ENCODE measurements around the gene POGZ.

The POGZ gene

DNA sequence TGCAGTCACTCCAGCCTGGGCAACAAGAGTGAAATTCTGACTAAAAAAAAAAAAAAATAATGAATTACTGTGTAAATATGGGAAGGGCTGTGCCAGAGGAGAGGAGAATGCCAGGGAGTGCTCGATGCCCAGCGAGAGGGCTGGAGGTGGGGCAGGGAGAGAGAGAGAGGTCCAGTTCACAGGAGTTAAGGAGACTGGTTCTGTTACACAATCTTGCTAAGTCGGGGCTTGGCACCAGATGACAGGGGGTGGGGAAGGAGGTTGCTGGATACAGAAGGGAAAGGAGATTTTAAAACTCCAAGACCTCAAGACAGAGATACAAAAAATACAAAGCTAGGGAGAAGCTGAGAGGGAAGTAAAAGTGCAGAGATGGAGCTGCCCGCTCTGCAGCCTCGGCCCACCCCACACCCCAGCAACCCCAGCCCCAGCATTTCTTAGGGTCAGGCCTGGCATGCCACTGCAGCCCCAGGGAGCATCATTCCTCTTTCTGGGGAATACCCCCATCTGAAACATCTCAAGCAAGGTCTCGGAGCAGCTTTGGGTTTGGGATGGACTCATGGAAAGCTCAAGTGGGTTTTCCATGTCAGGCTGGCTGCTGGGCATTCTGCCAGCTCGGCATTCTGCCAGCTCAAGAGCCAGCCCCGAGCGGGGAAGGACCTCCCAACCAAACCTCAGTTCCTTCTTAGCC lies 87.8 kb downstream of the POGZ start:
- DNase-seq (ENCODE audit: low read depth): no peak

DNA sequence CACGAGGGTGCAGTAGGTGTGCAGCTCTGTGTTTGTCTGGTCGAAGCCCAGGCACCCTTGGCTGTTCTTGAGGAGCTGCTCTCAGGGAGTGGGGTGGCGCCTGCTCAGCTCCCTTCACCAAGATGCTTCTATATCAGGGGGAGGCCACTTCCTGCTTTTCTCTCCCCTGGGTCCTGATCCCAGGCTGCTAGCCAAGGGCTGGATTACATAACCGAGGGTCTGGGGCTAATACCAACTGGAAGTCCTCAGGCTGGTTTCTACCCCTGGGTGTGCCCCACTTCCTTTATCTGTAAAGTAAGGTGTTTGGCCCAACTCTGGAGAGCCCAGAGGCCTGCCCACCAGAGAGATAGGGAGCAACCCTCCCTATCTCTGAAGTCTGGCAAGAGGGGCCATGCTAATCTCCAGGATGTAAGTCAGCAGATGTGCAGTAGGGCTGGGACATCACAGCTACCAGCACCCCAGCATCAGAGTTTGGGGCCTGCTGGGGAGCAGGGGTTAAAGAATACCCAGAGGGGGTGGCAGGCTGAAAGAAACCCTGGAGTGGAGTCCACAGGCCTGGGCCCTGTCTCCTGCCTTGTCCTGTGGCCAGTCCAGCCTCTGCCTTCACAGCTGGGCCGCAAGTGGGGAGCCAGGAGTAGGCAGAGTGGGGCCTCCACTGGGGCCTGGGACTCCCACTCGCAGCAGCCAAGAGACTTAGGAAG lies 88.9 kb downstream of the POGZ start:
- DNase-seq (ENCODE audit: low read depth): no peak

DNA sequence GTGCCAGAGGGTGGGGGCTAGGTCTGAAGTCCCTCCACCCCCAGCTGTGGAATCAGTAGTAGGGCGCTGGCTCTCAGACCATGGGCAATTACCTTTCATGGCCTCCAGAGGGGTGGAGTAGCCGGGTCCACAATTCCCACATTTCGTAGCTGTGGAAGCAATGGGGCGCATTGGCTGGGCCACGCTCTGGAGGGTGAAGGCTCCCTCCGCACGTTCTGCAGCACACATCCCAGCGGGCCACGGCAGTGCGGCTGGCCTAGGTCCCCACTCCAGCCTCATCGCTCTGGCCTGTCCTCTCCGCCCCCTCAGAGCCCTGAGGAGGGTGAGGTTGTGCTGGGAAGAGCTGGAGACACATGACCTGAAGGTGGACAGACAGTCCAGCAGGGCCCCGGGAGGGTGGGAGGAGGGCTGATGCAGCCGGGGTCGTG lies 89.7 kb downstream of the POGZ start:
- DNase-seq (ENCODE audit: low read depth): no peak

DNA sequence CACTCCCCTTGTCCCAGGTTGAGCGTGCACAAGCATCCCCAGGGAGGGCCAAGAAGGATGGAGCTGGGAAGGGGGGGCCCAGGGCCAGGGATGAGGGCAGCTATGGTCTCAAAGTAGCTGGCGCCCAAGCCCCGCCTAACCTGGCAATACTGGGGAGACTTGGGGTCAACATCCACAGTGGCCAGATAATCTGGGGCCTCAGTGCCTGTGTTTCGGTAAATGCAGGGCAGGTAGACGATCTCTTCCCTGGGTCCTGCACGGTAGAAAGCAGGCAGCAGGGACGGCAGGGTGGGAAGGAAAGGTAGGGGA lies 90.0 kb downstream of the POGZ start:
- DNase-seq (ENCODE audit: low read depth): no peak

DNA sequence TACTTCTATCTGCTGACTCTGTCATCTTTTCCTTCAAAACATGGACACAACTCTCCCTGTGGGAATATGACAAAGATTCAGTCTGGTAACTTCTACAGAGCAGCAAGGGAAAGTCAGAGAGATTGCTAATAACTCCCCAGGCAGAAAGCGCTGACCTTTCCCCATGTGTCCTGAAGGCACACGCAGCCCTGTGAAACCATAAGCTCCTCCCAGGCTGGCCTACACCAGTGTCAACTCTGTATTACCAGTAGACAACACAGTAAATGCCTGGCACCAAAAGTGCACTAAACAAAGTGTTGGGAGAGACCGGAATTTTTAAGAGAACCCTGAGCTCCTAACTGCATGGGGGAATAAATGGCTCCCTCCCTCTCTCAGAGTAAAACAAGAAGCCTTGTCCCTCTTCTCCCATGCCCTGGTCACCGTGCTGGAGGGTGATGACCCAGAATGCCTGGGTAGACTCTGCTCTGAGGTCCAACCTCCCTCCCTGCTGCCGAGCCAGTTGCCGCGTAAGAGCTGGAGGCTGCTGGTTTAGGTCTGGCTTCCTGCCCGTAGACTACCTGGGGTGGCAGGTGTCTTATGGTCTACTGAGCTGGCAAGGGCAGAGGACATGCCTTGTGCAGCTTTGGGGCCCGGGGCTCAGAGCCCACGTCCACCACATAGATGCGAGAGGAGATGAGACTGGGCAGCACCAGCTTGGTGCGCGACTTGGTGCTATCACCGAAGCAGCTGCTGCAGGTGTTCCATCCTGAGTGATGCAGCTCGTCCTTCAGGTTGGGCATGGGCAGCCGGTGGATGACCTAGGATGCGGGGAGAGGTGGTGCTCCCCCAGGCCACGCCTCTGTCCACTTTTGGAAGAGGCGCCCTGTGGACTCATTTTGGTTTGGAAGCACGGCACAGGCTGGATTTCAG lies 90.6 kb downstream of the POGZ start:
- no peak for DNase-seq (ENCODE audit: low read depth)

DNA sequence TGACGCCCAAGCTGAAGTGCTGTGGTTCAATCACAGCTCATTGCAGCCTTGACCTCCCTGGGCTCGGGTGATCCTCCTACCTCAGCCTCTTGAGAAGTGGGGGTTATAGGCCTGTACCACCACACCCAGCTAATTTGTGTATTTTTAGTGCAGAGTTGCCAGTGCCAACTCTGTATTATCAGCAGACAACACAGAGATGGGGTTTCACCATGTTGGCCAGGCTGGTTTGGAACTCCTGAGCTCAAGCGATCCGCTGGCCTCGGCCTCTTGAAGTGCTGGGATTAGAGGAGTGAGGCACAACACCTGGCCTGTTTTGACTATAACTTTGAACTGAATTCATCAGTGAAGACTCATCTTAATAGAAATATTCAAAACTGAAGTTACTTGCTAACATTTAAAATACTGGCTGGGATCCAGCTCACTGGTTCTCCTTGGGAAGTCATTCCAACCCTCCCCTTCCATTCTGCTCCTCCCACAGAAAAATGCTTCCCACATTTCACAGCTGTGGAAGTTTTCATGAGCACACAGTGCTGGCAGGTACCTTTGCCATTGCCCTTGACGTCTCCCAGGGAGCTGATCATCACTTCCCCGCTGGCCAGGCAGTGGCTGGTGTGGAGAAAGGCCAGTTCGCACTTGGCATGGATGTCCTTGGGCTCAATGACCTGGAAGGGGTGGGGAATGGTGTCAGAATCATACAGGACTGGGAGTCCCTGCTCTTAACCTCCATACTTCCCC lies 91.5 kb downstream of the POGZ start:
- no peak for DNase-seq (ENCODE audit: low read depth)

DNA sequence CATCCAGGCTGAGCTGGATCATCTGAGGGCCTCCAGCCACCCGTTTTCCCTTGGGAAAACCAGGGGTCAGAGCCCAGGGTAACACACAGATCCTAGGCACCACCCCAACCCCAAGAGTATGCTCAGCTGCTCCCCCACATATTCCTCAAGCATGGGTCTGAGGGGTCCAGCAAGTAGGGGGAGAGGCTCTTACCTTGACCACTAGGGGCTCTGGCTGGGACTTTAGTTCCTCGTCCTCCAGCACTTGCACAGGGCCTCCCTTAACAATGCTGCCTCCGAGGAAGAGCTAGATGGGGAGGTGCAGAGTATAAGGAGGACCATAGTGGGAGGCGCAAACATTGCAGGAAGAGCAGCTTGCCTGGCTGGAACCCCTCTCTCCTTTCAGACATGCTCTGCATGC lies 94.3 kb downstream of the POGZ start:
- no peak for DNase-seq (ENCODE audit: low read depth)

DNA sequence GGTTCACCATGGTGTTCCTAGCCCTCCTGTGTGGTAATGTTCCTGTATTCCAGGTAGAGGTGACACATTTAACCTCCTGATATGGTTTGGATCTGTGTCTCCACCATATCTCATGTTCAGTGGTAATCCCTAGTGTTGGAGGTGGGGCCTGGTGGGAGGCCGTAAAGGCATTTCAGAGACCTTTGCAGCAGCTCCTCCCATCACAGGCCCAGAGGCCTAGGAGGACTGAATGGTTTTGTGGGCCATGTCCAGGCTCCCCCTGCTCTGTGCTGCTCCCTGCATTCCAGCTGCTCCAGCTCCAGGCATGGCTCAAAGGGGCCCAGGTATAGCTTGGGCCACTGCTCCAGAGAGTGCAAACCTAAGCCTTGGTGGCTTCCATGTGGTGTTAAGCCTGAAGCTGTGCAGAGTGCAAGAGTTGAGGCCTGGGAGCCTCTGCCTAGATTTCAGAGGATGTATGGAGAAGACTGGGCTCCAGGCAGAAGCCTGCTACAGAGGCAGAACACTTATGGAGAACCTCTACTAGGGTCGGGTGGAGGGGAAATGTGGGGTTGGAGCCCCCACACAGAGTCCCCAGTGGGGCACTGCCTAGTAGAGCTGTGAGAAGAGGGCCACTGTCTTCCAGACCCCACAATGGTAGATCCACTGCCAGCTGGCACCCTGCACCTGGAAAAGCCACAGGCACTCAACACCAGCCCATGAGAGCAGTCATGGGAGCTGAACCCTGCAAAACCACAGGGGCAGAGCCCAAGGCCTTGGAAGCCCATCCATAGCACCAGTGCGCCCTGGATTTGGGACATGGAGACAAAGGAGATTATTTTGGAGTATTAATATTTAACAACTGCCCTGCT lies 96.8 kb downstream of the POGZ start:
- no peak for DNase-seq (ENCODE audit: low read depth)

DNA sequence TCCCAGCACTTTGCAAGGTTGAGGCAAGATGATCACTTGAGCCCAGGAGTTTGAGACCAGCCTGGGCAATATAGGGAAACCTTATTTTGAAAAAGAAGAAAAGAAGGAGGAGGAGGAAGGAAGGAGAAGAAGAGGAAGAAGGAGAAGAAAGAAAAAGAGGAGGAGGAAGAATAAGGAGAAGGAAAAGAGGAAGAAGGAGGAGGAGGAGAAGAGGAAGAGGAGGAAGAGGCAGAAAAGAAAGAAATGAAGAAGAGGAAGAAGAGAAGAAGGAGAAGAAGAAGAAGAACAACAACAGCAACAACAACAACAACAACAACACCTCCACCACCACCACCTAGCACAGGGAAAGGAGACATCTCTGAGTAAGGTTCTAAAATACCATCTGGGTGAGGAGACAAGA lies 97.4 kb downstream of the POGZ start:
- DNase-seq (ENCODE audit: low read depth): no peak

DNA sequence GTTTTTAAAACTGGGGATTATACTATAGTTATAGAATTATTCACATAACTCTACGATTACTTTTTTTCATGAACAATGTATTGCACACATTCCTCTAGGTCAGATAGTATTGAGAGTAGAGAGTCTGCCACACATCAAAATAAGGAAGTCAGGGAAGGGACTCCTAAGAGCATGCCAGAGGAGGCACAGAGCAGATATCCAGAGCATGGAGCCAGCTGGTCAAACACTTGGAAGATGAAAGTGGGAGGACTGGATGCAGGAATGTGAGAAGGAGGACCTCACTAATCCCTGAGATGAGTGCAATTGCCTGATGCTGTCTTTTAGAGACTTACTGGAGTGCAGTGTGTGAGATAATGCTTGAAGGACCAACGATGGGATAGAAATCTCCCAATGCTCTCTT lies 102.6 kb downstream of the POGZ start:
- DNase-seq (ENCODE audit: low read depth): no peak

All from activated T-helper 9 cell treated with anti-CD3 and anti-CD28 coated beads, Interleukin-2, amount 50 U/mL, for 16 hours (primary cell).